SJCRH30 (cell line): ENCODE measurements around the gene OR2B6. TPM values are rescaled to one million over a fixed set of nuclear protein-coding genes. Genes with fewer than 3 reads are reported as not detected.

ENCODE experiments used
- DNase-seq, 2 experiments: peaks; one replicate each; pipeline ENCODE4 v3.0.0-alpha.2; 2015 to 2020
- H3K27ac ChIP-seq: fragments of 250-450 bp; sonication (Bioruptor Pico); 2 replicates; pipeline ENCODE4 v1.5.1; 2020; ENCODE audit warnings: mild to moderate bottlenecking, moderate library complexity
- H3K27me3 ChIP-seq: fragments of 250-450 bp; sonication (Bioruptor Pico); 2 replicates; pipeline ENCODE4 v1.5.1; 2020; ENCODE audit warnings: mild to moderate bottlenecking, moderate library complexity
- H3K36me3 ChIP-seq: fragments of 250-450 bp; sonication (Bioruptor Pico); 2 replicates; pipeline ENCODE4 v1.5.1; 2020; ENCODE audit warnings: mild to moderate bottlenecking, moderate library complexity
- H3K4me1 ChIP-seq: fragments of 250-450 bp; sonication (Bioruptor Pico); 2 replicates; pipeline ENCODE4 v1.5.1; 2020; ENCODE audit warnings: mild to moderate bottlenecking, moderate library complexity
- H3K4me3 ChIP-seq: fragments of 250-450 bp; sonication (Bioruptor Pico); 2 replicates; pipeline ENCODE4 v1.5.1; 2020; ENCODE audit warnings: mild to moderate bottlenecking, moderate library complexity
- H3K9me3 ChIP-seq: fragments of 250-450 bp; sonication (Bioruptor Pico); replicated peaks from 2 replicates; pipeline ENCODE4 v1.5.1; 2020; ENCODE audit warnings: mild to moderate bottlenecking, moderate library complexity
- total RNA-seq: library from RNA; depleted of rRNA; stranded (reverse); fragments of >200 nt; shearing (Covaris generic); gene quantifications from 2 replicates; pipeline ENCODE4 v1.2.3, GENCODE V29; 2014; rRNA removed

The OR2B6 gene
- total RNA-seq, 1 experiment from 2014 or later, result not detected

DNA sequence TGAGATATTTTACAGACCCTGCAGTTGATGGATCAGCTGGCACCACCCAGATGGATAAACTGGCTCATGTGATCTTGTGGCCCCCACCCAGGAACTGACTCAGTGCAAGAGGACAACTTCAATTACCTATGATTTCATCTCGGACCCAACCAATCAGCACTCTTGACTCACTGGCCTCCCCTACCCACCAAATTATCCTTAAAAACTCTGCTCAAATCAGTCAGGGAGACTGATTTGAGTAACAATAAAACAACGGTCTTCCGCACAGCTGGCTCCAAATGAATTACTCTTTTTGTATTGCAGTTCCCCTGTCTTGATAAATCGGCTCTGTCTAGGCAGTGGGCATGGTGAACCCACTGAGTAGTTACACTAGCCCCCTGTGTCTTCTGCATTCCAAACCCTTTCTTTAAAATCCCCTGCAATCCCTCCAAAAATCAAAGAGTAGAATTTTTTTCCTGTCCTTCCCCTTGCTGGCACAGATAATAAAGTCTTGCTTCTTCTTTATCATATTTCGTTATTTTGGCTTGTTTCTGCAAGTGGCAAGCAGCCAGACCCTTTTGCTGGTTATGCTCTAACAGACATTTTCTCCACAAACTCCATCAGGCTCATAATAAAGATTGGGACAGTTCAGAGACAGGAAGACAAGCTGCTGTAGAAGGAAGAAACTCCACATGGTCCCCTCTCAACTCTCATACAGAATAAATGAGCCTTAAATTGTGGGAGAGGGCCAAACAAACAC lies 48.3 kb downstream of the OR2B6 start:
- Histone ChIP-seq H3K36me3 (no peaks in the 10 kb centered on the region), H3K27ac (no peak overlapping the region), H3K27me3 (no peaks in the 10 kb centered on the region), H3K4me3 (no peak overlapping the region), H3K4me1 (no peaks in the 10 kb centered on the region; the same call in 1 of the 2 replicates), H3K9me3 (no peaks in the 10 kb centered on the region)
- no peak for DNase-seq

DNA sequence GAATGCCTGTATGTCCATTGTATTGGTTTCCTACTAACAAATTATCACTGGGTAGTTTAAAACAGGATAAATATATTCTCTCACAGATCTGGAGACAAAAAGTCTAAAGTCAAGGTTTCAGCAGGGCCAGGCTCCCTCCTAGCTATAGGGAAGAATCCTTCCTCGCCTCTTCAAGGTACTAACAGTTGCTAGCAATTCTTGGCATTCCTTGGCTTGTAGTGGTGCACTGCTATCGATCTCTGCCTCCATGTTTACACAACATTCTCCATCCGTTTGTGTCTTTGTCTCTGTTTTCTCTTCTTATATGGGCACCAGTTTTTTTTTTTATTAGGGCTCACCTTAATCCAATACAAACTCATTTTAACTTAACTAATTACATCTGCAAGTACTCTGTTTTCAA lies 48.9 kb downstream of the OR2B6 start:
- no peak overlapping the region for H3K27ac ChIP-seq

More for the DNA sequence above, 48.9 kb downstream of the OR2B6 start:
- Histone ChIP-seq H3K4me3 (no peak overlapping the region), H3K27me3 (no peaks in the 10 kb centered on the region), H3K4me1 (no peaks in the 10 kb centered on the region; the same call in 1 of the 2 replicates), H3K36me3 (no peaks in the 10 kb centered on the region), H3K9me3 (no peaks in the 10 kb centered on the region)
- no peak for DNase-seq

Other genes starting within 250 kb of the OR2B6 start
- not detected in 2 replicates for gene OR2B2, start 44.8 kb upstream of the OR2B6 start, total RNA-seq
- 0.53 and 0.68 TPM in 2 replicates for gene ZNF165, start 123.3 kb downstream of the OR2B6 start, total RNA-seq
- 2.9 and 4.6 TPM in 2 replicates for gene ZSCAN16, start 167.4 kb downstream of the OR2B6 start, total RNA-seq
- gene ZKSCAN8, start 184.6 kb downstream of the OR2B6 start, total RNA-seq, result 22.4 and 24.6 TPM in 2 replicates